Stimulated activated CD8-positive, alpha-beta memory T cell treated with anti-CD3 and anti-CD28 coated beads, Interleukin-2, amount 100 ng/mL, for 48 hours (primary cell): Measurements from ENCODE around the gene SLIT3.

Experiments
- DNase-seq, 2 donors: peaks; one replicate each; pipeline ENCODE4 v3.0.0-alpha.2; 2020; ENCODE audit warnings: low read depth in 2 of 2

Gene SLIT3

DNA sequence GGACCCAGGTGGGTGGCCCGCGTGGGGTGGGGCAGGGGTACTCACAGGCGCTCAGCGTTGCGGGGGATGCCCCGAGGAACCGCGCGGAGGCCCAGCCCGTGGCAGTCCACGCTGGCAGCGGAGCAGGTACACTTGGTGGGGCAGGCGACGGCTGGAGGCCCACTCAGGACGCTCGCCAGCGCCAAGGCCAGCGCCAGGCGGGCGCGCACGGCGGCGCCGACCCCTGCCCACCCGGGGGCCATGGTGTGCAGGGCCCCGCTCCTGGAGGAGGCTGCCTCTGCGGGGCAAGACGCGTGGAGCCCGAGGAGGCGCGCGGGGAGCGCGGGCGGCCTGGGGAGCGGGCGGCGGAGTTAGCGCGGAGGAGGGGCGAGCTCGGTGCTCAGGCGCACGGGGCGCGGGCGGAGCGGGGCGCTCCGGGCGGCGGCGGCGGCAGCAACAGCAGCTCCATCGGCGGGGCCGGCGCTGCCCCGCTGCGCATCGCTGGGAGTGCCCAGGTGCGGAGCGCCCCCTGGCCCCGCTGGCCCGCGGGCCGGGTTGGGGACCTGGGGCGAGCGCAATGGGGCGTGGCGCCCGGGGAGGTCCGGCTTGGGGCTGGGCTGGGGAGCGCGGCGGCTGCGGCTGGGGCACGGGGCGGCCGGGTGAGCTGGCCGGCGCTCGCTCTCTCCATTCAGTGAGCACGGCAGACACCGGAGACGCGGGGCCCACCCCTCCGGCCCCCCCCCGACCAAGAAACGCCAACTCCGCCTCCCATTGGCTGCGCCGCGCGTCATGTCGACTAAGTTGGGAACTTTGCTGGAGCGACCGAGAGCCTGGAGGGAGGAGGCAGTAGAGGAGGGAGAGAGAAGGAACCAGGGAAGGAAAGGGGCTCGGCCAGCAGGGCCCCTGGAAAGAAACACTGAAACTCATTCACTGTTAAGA is at the start of gene SLIT3:
TSS of gene SLIT3 (minus strand) at position 672 of the 918 bp plus-strand sequence. CDS start at position 242, 430 bp downstream.
- DNase-seq, result no peak

DNA sequence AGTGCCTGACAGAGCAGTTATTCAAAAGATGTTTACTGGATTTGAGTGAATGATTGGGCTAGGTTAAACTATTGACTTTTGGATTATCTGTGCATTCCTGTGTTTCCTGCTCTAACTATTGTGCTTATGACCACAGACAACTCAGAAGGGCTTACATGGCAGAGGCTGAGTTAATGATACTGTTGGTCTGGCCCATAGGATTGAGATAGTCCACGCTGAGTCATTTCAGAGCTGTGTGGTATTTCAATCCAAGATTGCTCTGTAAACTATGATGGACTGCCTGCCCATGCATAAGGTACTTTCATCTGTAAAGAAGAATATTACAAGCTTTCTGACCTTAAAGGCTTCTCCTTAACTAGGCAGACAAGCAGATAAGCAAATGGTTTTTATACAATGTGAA is 49.1 kb upstream of the SLIT3 start:
- DNase-seq, result no peak

DNA sequence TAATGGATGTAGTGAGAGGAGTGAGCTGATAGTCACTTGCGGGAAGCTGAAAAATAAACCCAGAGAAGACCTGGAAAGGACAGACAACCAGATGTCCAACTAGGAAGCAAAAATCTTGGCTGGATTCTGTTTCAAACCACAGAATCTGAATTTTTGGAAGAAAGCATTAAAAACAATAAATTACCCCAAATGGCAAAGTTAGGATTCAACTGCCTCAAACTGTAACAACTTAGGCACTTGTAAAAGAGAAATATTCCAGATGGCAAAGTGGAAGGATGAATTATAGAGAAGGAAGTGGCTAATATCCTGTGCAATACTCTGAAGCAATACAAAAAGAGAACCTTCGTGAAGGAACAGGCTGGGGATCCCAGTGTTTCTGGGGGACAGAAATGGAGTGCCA is 46.8 kb upstream of the SLIT3 start:
- DNase-seq, result no peak

DNA sequence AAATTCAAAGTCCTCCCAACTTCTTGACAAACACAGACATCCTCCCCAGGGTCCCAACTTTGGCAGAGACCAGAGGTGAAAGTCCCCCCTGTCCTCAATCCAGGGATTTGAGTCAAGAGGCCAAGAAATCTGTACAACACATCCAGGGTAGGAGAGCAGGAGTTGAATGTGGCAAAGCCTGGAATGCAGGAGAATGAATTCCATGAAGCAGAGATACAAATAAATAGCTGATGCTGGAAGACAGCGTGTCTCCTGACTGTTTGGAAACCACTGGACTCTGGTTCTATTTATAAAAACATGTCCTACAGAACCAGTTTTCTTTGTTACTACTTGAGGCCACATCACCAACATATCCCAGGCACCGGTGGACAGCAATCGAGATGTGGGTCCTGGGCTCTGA is 43.7 kb upstream of the SLIT3 start:
- no peak for DNase-seq

DNA sequence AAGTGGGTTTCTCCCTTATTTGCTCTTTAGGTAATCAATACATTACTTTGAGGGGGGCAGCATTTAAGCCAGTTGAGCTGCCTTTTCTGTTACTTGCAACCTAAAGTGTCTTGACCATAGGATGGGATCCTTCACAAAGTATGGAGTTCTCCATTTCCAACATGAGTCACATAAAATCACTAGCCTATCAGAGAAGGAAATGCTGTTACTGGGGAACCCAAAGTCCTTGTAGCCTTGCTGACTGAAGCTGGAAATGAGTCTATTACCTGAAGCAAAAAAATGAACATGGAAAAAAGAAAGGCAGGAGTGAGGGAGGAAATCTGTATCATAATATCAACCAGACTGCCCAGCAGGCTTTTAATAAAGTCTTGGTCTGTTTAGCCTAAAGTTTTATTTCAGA is 42.8 kb upstream of the SLIT3 start:
- DNase-seq, result no peak

DNA sequence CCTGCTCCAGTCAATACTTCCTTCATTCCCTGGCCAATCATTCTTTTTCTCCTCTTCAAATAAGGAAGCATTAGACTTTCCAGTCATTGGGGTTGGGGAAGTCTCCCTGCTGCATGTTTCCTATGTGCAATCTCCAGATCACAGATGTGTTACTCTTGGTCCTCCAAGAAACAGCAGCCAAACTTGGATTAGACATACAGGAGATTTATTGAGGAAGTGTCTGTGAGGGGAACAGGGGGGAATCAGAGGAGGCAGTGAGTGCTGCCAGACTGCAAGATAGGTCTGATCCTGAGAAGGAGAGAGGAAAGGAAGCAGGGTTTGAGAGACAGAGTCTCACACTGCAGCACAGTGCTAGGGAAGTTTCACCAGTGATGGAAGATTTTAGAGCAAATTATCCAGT is 40.6 kb upstream of the SLIT3 start:
- no peak for DNase-seq

DNA sequence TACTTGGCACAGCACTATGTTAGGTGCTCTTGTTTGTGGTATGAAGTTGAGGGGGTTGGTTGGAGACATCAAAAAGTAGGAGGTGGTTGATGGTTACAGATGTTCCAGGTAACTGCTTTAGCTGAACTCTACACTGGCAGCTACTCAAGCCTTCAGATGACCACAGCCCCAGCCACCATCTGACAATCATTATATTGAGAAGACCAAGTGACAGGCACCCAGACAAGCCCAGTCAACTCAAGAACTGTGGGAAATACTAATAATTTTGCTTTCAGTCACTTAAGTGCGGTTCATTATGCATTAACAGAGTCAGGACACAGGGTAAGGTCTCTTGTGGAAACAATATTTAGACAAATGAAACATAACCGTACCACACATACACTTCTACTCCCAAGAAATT is 38.9 kb upstream of the SLIT3 start:
- no peak for DNase-seq

DNA sequence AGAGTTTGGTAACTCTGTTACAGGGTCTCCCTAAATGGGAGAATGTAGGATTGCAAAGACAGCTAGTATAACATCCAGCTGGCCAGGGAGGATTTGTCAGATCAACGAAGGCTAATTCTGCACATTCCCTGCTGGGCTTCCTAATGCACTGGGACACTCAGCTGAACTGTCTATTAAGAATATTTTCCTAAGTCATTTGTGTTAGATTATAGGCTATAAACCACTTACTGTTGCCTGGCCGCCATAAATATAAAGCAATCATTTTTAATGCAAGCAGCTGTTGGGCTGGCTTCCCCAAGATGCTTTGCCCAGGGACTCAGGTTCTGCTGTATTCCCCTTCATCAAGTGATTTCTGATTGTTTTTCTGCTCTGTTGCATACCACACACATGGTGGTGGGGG is 35.3 kb upstream of the SLIT3 start:
- DNase-seq, result no peak

DNA sequence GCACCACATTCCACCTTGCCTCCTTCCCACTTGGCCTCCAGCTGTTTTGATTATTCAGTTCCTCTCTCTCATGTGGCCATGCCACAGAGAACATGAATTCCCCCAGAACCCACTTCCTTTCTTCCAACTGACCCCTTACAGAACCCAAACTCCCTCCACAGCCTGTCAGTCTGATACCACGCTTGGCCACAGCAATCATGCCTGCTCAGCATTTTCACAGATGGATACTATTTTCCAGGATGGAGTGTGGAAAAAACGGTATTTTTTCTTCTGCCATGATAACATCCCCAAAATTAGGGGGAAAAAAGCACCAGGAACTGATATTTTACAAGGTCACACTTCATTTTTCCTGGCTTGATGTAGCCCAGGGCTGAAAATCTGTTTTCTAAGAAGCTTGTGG is 34.9 kb upstream of the SLIT3 start:
- no peak for DNase-seq

DNA sequence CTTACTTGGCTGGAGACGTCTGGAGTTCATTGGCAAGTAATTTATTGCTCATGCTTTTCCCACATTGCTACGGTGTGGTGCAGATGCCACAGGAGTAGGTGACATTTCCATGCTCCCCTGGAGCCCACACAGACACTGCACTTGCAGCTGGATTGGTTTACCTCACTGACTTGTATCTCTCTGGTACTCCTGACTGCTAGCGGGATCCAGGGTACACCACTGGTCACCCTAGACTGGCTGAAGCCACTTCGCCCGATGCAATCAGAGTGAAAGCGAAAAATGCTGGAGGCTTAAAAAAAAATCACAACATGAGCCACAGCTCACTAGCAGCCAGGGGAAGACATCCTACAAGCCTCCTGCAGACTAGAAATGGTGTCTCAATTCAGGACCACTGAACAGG is 32.6 kb upstream of the SLIT3 start:
- DNase-seq, result no peak

DNA sequence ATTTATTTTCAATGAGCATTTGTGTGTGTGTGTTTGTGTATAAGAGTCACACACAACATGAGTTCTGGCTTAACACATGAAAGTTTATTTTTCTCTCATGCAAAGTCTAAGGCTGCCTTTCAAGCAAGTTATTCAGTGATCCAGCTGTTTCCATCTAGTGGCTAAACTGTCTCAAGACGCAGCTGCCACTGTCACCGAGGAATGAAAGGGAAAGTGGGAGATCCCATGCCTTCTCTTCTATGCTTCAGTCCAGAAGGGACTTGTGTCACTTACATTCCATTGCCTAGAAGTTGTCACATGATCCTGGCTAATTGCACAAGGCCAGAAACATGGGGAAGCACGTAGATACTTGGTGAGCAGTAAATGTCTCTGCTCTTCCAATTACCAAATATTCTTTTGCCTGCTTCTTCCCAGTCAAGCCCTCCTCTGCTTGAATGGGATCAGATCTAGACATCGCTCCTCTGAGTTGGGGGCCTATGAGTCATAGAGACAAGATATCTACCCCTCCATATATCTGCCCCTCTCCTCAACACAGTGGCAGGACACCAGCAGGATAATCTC is 30.4 kb upstream of the SLIT3 start:
- no peak for DNase-seq

DNA sequence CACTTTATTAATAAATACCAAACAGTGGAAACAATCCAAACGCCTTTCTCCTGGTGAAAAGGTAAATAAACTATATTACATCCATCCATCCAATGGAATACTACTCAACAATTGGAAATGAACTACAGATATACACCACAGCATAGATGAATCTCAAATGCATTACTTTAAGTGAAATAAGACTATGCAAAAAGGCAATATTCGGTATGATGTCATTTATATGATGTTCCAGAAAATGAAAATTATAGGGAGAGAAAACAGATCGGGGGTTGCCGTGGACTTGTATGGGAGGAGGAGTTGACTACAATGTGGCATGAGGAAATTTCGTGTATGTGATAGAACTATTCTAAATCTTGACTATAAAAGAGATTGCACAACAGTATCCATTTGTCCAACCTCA is 27.5 kb upstream of the SLIT3 start:
- no peak for DNase-seq

DNA sequence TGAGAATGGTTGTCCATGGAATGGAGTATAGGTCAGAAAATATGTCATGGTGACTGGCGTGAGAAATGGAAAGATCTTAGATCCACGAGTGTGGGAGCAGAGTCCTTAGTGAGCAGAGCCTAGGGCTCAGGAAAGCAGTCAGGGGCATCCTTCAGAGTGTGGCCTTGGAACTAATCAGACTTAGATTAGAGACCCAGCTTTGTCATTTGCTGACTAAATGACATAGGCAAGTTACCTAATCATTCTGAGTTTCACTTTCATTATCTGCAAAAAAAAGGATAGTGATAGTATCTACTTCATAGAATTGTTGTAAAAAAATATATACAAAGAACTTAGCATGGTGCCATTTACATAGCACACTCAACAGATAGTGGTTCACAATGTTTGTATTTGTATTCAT is 24.3 kb upstream of the SLIT3 start:
- no peak for DNase-seq

DNA sequence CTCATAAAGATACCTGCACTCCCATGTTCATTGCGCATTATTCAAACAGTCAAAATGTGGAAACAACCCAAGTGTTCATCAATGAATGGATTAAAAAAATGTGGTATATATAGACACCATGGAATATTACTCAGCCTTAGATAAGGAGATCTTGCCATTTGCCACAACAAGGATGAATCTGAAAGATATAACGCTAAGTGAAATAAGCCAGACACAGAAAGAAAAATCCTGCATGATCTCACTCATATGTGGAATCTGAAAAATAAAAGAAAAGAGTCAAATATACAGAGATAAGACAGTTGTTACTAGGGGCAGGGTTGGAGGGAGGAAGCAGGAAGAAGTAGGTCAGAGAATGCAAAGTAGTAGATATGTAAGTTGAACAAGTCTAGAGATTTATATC is 17.6 kb upstream of the SLIT3 start:
- DNase-seq, result no peak

DNA sequence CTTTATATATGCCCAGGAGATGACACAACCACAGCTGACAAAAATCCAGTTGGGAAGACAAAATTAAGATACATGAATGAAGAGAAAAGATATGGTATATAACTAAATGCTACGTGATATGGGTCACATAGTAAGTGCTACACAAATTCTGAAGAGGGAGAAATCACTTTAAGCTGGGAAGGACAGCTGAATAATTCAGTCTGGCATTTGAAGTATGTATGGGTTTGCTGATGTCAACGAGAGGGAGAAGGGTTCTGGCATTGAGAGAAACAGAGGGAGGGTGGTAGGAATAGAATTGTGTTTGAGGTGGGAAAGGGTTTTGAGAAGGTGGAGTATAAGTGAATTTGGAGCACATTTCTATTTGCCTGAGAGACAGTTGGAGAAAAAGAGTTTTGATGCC is 6.7 kb upstream of the SLIT3 start:
- no peak for DNase-seq

DNA sequence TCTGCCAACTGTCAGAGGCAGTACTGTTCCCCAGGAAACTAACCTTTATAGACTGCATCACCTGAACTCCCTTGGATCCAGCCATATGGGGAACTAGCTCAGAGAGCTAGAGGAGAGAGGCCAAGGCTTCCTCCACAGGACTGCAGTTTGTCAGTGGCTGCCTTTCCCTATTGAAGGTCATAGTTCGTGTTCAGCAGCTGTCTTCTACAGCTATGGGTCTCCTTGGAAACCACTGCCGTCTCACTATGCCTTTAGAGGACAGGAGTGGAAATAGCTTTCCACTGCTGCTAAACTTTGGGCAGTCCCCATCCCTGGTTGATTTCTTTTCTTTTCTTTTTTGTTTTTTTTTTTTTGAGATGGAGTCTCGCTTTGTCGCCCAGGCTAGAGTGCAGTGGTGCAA is 4.4 kb upstream of the SLIT3 start:
- DNase-seq, result no peak

DNA sequence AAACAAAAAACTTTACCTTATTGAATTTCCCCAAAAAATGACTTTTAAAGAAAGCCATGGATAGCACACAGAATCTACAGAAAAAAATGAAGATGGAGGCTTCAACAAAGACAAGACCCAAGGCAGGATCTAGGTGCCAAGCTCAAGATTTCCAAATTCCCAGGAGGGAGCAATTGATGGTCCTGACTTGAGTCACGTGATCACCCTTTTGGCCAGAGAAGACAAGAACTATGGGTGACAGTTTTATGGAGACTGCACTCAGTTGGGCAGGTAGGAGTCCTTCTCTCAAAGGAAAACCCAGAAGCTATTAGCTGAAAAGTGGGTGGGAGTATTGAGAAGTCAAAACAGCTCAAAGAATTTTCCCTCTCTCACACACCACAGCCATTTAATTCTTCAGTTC is 3.2 kb upstream of the SLIT3 start:
- DNase-seq, result no peak

DNA sequence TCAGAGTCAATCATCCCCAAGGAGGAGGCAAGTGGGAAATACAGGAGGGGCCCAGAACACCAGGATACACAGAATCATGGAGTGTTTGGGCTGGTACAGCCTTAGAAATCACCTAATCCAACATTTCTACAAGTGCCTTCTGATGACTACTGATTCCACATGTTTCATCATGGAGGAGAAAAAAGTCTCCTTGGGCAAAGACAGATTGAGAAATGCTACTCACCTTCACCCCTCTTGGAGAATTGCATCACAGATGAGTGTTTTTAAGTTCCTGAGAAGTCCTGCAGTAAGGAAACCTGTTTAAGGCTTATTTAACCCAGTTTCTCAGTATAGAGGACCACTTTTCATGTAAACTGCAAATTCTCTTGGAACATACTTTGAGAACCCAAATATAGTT is 2.2 kb upstream of the SLIT3 start:
- no peak for DNase-seq

DNA sequence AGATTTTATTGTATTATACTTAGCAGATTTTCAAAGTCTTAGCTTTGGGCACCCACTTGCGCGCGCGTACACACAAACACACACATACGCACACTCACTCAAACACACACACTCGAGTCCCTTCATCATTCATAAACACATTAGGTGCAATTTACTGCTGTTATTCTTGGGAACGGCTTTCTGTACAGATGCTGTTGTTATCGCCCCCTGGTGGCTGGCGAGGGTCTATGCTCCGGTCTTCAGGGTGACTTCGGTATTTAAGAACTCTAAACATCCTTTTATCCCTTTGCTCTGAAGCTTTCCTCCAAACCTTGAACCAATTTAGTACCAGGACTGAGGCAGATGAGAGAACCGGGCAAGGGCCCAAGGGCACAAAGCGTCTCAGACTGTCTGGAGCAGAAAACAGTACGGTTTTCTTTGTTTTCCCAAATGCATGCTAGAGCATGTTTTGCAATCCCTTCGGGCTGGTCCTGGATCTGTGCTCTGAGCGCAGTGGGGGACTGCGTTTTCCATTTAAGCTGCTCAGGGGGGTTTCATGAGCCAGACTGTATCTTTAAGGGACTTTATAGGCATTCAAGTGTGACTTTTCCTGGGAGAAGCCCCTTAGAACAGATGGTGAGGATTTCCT is 1.7 kb upstream of the SLIT3 start:
- DNase-seq, result peak; percentile 40 to 48

DNA sequence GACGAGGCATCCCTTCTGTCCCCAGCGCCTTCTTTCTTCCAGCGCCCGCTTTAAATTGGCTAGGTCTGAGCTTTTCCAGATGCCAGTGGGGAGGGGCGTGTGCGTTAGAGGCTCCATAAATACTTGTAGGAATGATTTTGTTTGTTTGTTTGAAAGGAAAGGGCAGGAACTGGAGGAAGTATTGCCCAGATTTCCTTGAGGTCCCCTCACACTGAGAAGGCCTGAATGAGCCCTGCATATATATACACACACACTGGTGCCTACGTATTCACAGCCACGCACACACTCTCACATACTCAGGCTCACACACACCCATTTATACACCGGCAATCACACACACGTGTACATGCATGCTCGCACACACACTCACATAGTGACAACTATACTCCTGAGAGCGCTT is 1.0 kb upstream of the SLIT3 start:
- no peak for DNase-seq

DNA sequence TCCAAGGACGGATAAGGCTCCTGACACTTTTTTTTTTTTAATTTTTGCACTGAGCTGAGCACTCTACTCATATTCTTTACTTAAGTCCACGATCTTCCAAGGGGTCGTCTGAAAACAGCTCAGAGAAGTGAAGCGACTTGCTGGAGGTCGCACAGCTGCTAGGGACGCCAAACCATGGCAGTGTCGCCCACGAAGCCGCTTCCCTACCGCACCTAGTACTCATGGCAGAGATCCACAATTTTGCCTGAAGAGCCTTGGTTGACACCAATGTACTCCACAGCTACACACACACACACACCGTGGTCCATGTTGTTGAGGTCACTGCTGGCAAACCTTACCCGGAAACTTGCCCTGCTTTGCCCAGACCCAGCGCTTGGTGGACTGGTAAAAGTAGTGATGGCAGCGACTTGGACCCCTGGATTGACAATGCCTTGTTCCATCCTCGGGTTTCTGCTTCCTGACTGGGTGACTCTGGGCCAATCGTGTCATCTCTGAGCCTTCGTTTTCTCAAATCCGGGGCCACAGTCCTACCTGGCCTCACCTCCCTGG is 521 bp upstream of the SLIT3 start:
- DNase-seq, result no peak

DNA sequence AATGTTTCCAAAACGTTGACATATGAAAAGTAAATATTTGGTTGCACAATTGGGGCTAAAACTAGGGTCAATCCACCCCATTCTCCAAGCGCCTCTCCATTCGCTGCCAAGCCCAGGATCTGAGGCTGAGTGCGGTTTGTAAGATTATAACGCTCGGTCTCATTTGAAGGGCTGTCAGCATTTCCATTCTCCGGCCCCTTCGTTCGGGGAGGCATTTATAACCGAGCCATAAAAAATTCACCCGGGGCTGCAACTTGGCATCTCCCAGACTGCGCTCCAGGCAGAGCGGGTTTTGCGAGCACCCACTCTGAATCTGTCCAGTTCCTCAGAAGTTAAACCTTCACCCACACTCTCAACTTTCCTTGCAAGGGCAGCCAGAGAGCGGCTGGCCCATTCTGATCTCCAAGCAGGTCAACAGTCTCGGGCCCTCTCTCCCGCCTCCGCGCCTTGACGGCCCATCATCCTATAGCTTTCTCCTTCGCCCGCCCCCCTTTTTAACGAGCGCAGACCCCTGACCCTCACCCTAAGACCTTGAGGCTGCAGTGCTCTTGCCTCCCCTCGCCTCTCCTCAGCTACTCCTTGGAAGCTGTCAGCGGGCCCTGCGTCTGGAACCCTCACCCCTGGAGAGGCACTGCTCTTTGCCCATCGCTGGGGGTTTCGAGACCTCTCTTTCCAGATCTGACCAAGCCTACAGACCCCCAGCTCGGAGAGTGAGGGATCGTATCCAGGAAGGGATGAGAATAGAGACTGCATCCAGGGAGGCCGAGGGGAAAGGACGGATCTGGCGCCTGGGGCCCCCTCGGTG is 1.1 kb downstream of the SLIT3 start:
- no peak for DNase-seq
